ENCODE measurements around the gene TBC1D22A.
A peak's percentile ranks its signal among the peaks of the same experiment; 100 is the strongest.

TBC1D22A gene

DNA sequence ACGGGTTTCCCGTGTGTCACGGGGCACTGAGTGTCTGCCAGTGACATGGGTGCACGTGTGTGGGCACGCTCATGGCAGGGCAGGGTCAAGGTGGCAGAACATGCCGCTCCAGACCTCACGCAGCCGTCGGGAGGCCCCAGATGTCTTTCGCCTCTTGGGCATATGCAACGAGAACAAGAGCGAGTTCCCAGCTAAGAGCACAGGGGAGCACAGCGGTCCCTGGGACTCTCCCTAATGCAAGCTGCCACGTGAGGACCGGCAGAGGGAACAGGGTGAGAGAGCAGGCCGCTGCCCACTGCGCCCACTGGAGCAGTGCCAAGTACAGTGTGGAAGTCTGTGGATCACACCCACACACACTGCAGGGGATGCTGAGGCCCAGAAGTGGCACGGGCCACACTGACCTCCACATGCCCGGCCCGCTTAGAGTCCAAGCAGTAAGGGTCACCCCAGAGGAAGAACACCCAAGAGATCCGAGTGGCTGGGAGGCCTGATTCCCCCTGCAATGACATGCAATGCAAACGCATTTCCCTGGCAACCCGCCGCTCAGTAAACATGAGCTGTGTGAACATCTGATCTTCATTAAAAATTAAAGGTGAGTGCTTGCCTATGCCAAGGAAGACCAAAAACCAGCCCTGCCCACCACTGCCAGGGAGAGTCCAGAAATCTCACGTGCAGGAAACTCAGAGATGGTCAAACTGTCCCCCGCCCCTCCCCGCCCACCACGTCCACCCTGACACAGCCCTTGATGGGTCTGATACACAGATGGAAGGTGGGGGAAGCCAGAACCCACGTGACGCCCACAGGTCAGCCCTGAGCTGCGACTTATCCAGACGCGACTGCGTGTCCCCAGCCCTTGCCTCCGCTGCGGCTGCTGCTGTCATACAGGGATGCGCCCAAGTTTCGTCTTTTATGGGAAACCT is 36.1 kb upstream of the TBC1D22A start:
- H3K4me3 ChIP-seq (ENCODE audit: low read length) = no peak overlapping the region
- no peak for DNase-seq (ENCODE audit: low read depth)
- TF ChIP-seq, protein P1, sequence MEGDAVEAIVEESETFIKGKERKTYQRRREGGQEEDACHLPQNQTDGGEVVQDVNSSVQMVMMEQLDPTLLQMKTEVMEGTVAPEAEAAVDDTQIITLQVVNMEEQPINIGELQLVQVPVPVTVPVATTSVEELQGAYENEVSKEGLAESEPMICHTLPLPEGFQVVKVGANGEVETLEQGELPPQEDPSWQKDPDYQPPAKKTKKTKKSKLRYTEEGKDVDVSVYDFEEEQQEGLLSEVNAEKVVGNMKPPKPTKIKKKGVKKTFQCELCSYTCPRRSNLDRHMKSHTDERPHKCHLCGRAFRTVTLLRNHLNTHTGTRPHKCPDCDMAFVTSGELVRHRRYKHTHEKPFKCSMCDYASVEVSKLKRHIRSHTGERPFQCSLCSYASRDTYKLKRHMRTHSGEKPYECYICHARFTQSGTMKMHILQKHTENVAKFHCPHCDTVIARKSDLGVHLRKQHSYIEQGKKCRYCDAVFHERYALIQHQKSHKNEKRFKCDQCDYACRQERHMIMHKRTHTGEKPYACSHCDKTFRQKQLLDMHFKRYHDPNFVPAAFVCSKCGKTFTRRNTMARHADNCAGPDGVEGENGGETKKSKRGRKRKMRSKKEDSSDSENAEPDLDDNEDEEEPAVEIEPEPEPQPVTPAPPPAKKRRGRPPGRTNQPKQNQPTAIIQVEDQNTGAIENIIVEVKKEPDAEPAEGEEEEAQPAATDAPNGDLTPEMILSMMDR (IDR thresholded peaks at IDR 0.05; ENCODE audit: insufficient read depth, low read depth, low read length, missing control alignments) = no peak

DNA sequence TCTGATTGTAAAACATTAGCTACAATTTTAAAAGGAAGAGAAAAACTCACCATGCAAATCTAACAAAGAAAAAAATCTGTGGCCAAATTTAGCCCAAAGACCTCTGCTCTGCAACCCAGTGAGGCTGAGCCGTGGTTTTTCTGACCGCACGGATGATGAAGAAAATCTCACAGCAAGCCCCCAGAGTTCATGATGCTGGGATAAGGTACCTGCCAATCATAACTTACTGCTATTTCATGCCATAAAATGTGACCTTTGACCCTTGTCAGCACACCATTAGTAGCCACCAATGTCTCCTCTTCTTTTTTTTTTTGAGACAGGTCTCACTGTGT is 35.5 kb upstream of the TBC1D22A start:
- H3K4me3 ChIP-seq (ENCODE audit: low read length) = no peak overlapping the region
- DNase-seq (ENCODE audit: low read depth) = no peak
- TF ChIP-seq, protein P1 (IDR thresholded peaks at IDR 0.05; ENCODE audit: insufficient read depth, low read depth, low read length, missing control alignments) = no peak

DNA sequence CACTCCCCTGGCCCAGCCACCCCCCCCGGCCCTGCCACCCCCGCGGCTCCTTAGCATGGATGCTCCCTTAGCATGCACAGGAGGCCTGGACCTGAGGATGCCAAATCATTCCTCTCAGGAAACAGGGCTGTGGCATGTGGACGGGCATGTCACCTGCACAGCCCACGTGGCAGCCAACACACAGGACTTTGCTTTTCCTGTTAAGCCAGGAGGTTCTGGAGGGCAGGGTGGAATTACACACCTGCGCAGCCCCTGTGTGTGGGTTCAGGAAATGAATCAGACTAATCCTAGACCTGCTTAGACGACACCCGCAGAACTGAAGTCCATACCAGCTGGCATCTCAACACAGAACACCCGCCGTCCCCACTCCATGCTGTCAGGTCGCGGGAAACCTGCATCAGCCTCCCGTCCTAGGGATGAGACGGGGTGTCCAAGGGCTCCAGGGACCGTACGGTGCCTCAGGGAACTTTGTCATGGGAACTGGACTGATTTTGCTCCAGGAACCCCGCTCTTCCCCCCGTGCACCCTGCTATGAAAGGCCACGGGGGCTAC is 34.6 kb upstream of the TBC1D22A start:
- TF ChIP-seq, protein P1 (IDR thresholded peaks at IDR 0.05; ENCODE audit: insufficient read depth, low read depth, low read length, missing control alignments) = no peak
- DNase-seq (ENCODE audit: low read depth) = peak; percentile 39
- no peak overlapping the region for H3K4me3 ChIP-seq (ENCODE audit: low read length)

DNA sequence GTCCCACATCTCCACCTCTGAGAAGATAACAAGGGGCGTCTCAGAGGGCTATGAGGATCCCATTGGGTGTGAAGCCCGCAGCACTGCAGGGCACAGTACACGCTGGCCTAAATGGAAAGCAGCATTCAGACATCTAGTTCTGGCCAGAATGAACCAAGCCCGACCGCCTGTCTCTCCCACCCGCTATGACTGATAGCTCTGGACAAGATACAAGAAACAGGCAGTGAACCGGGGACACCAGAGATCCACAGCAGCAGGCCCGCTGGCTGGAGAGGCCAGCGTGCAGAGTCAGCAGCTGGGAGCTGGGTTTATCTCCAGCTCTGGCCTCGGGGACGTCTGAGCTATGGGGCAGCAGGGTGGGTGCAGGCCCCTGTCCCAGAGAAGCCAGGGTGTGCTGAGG is 34.0 kb upstream of the TBC1D22A start:
- no peak for DNase-seq (ENCODE audit: low read depth)
- H3K4me3 ChIP-seq (ENCODE audit: low read length) = no peak overlapping the region
- TF ChIP-seq, protein P1 (IDR thresholded peaks at IDR 0.05; ENCODE audit: insufficient read depth, low read depth, low read length, missing control alignments) = no peak

DNA sequence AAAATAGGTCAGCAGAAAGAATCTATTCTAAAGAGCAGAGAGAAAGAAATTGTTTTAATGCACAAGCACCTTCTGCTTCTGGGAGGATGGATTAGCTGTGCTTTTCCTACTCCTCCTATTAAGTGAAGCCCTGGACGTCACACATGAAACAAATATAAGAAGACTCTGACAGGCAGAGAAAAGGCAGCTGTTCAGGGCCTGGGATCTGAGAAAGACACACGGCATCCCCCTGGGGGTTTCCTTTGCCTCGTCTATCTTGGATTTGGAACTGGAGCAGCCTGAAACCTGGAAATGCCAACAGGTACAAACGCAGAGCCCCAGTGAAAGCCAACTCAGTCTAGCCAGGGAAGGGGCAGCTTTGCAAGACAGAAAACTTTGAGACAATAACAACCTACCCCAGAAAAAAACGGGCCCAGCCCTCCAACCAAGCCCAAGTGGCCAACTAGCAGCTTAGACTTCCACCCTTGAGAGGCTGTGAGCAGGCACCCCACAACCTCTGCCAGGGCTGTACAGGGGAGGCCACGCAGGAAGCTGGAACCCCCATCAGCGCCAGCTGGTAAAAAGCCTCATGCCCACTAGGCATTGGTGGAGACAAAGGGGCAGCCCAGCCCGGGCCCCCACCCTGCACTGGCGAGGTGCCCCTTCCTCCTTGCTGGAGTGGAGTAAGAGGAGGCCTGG is 31.7 kb upstream of the TBC1D22A start:
- TF ChIP-seq, protein P1 (IDR thresholded peaks at IDR 0.05; ENCODE audit: insufficient read depth, low read depth, low read length, missing control alignments) = no peak
- no peak for DNase-seq (ENCODE audit: low read depth)
- H3K4me3 ChIP-seq (ENCODE audit: low read length) = no peak overlapping the region

DNA sequence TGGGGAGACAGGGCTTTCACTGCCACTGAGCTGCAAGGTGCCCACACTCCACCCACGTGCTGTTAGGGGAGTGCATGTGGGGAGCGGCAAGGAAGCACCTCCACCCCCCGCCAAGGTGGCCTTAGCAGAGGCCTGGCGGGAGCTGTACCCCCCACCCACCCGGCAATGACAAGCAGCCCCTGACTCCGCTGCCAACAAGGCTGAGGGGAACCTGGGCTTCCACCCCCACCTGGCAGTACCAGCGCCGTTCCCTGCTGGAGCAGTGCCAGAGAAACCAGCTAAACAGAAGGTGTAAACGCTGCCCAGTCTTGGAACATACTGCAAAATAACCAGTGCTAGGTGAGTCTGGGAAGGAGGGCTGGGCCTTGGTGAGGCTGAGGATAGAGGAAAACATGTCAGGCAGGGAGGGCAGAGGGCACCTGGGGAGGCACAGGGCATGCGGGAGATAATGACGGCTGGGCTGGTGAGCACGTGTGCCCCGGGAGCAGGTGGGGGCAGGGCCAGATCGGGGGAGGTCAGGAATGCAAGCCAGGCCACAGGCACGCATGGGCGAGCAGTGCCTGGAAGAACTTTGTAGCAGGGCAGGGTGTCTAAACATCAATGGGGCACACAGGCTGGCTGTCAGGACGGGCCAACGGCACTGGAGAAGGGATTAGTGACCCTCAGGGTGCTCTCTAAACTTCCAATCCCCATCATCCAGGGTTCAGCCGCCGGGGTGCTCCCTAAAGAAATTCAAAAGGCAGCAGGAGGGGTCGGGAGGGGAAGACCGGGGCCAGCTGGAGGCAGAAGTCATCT is 31.0 kb upstream of the TBC1D22A start:
- TF ChIP-seq, protein P1 (IDR thresholded peaks at IDR 0.05; ENCODE audit: insufficient read depth, low read depth, low read length, missing control alignments) = no peak
- H3K4me3 ChIP-seq (ENCODE audit: low read length) = no peak overlapping the region
- peak; percentile 28 for DNase-seq (ENCODE audit: low read depth)

Data from epithelial cell of esophagus (primary cell).